SK-N-MC (cell line): ENCODE results near the gene HAGHL.

ENCODE experiments used
- EZH2 ChIP-seq: fragments of 200-600 bp; sonication (generic); IDR thresholded peaks from one replicate; pipeline ENCODE4 v1.6.1; 2017; ENCODE audit warnings: antibody characterized with exemption
- FOXP2 ChIP-seq: optimal IDR thresholded peaks from 2 replicates; pipeline ENCODE3; 2011; ENCODE audit warnings: mild to moderate bottlenecking, moderate library complexity; ENCODE audit not compliant: insufficient read depth; ENCODE audit errors: extremely low read length, control extremely low read depth
- POLR2AphosphoS5 ChIP-seq: IDR thresholded peaks from 2 replicates; pipeline ENCODE4 v1.6.1; 2012; ENCODE audit warnings: mild to moderate bottlenecking, low read depth, low read length, borderline replicate concordance

GRCh38 chr16:749010-749409 is 22.1 kb downstream of the HAGHL start:
- TF ChIP-seq POLR2AphosphoS5 = no peak
- TF ChIP-seq EZH2 = no peak
- no peak for TF ChIP-seq FOXP2
